22Rv1 (cell line): ENCODE results near the gene RHAG.

Experiments used
- H3K27ac ChIP-seq: fragments of 450-650 bp; 2 replicates; pipeline ENCODE4 v1.5.1; 2017
- CTCF ChIP-seq: fragments of 450-650 bp; IDR thresholded peaks from 2 replicates; pipeline ENCODE4 v1.5.1; 2017; ENCODE audit warnings: mild to moderate bottlenecking
- ZFX ChIP-seq: fragments of 450-650 bp; IDR thresholded peaks from 2 replicates; pipeline ENCODE4 v1.6.1; 2017; ENCODE audit warnings: antibody characterized with exemption, borderline replicate concordance

Gene RHAG

GRCh38 chr6:49662892-49663261, 26.2 kb upstream of the RHAG start:
- H3K27ac ChIP-seq: peak overlapping the region; percentile 2; the same call in 1 of the 2 replicates
- TF ChIP-seq CTCF (no peak), ZFX (no peak)

GRCh38 chr6:49662231-49662891, 25.7 kb upstream of the RHAG start:
- TF ChIP-seq ZFX (no peak), CTCF (no peak)
- H3K27ac ChIP-seq: 0 out of 2 replicates have a peak overlapping the region, but pooled peaks have one; percentile 2

- TF ChIP-seq ZFX: no peak
- TF ChIP-seq CTCF: no peak
Observed at GRCh38 chr6:49653942-49654341, 17.3 kb upstream of the RHAG start.

GRCh38 chr6:49653438-49653837, 16.8 kb upstream of the RHAG start:
- no peak for TF ChIP-seq CTCF
- no peak for TF ChIP-seq ZFX

More at GRCh38 chr6:49653942-49654341, 17.3 kb upstream of the RHAG start:
- H3K27ac ChIP-seq: no peak overlapping the region

GRCh38 chr6:49651239-49651638, 14.6 kb upstream of the RHAG start:
- TF ChIP-seq ZFX: no peak
- no peak for TF ChIP-seq CTCF
- H3K27ac ChIP-seq: no peak overlapping the region

More at GRCh38 chr6:49653438-49653837, 16.8 kb upstream of the RHAG start:
- no peak overlapping the region for H3K27ac ChIP-seq

GRCh38 chr6:49649988-49650387, 13.3 kb upstream of the RHAG start:
- TF ChIP-seq ZFX (no peak), CTCF (no peak)
- H3K27ac ChIP-seq: no peak overlapping the region

- TF ChIP-seq ZFX (no peak), CTCF (no peak)
- no peak overlapping the region for H3K27ac ChIP-seq
Observed at GRCh38 chr6:49648036-49648435, 11.4 kb upstream of the RHAG start.
